ELF-1 (cell line): Measurements from ENCODE around the gene TGFBI.

ENCODE experiments used
- DNase-seq: peaks from one replicate; pipeline ENCODE4 v3.0.0-alpha.2; 2016; ENCODE audit warnings: low read depth, low spot score

Gene TGFBI

DNA sequence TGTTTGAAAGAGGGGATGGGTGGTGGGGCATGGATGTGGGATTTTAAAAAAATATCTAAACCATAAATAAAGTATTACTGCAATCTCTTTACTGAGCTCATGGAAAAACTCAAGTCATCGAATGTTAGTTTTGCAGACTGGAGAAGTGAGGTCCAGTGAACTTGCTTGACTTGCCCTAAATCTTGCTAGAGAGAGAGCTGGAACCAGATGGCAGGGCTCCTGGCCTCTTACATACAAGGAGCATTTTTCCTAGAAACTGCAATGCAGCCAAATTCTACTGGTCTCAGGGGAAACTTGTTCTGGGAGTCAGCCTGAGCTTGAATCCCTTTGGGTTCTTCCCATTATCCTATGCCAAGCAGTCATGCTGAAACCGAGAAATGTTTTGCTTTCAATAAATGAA, 2.9 kb upstream of the TGFBI start:
- DNase-seq = no peak

DNA sequence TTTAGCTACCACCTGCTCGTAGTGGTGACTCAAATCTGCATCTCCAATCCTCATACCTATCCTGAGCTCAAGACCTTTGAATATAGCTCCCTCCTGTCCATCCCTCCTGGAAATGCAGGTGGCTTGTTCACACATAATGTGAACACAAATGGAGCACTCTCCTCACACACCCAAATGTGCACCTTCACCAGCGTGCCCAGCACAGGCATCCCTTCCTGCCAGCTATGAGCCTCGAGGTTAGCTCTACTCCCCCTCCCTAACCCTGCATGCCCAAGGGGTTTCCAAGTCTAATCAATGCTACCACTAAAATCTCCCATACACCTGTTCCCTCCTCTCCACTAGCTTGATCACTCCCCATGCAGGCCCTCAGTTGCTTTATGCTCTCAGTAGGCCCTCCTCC, 2.2 kb upstream of the TGFBI start:
- DNase-seq = no peak

DNA sequence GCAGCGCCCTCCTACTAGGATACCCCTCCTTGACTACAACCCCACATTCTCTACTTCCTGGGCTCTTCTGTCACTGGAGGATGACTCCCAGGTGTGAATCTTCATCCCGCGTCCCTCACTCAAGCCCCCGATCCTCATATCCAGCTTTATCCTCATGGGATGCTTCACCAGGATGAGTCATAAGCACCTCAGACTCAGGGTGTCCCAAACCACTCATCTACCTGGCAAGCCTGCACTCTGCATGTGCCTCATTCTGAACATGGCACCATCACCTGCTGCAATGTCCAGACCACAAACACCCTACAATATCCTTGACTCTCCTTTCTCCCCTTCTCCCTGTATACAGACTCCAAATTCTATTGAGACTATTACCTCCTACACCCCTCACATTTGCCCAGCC, 1.5 kb upstream of the TGFBI start:
- no peak for DNase-seq

DNA sequence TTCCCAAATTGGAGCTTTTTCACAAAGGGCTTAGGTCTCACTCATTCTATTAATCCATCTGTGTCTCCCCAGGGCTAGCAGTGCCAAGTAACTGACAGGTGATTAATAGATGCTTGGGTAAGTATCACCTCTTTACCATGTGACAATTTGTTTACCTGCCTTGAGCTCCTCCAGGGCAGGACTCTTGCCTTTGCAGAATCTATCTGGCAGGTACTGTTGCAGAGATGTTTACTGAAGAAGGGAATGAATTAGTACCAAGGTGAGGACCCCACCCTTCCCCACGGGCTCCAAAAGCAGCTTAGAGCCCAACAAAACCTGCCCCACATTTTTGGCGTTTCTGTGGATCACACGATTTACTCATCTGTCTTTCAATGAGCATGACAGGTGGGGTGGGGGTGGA, 698 bp upstream of the TGFBI start:
- DNase-seq = no peak

DNA sequence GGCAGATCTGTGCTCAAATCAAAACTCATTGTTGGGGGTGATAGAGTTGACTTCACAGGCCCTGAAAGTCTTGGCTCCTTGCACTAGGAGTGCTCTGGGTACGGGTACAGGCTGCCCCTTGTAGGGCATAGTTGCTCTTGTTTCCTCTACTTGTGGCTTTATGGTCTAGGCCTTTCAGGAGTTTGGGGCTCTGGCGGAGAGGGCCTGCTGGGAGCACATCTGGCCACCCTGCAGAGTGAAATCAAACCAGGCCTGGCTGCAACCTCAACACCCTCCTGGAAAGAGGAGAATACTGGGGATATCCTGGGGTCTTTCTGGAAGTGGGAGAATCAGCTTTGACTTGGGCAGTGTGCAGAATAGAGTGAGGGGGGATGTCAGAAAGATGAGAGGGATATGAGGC, 1.5 kb downstream of the TGFBI start:
- no peak for DNase-seq

DNA sequence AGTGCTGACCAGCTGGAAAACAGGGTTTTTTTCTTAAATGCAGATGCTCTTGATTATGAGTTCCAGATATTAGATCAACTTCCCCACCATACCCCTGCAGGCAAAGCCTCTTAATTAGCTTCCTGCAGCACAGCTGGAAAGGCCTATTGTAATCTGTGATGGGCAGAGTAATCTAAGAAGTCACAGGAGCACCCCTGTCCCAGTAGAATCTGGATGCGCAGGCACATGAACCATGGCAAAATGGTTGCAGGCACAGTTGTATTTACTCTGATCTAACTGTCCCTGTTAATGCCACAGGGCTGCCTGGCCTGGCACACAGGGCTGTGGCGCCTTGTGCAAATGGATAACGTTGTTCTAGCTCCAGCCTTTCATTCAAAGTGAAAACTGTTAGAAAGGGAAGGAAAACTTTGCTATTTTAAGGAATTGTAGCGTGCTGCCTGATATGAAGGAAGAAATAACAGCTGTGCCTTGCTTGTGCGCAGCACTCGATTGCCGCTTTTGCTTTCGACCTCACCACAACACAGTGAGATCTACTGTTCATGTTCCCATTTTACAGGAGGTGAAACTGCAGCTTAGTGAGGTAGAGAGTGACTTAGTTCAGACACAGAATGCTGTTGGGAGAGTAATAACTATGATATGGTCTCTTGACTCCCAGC, 2.3 kb downstream of the TGFBI start:
- DNase-seq = no peak

DNA sequence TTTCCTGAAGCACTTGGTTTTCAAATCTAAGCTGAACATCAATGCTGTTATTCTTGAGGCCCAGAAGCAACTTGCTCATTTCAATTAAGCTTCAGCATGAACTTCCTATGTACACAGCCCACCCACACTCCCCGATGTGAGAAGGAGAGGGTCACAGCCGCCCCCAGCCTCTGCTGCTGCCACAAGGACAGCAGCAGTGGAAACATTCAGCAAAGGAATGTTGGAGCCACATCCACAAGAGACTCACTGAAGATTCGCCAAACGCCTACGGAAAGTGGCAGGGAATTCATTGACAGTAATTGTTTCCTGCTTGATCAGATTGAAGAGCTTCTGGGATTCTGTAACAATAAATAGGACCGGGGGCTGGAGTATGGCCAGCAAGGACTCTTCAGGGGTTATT, 2.9 kb downstream of the TGFBI start:
- no peak for DNase-seq

DNA sequence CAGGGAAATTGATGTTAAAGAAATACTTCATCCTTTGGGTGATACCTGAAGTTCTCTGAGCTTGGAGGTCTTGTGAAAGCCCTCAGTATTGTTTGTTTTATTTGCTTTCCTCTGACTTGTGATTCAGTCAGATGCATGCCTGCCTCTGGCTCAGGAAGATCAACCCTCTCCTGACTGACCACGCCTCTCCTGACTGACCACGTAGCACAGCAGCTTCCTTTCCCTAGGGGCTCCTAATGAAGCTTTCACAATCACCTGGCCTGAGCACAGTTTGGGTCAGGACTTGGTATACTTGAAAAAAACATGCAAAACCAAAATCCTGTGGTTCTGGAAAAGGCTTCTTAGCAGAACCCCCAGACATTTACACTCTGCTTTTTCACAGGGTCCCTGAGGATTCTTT, 3.8 kb downstream of the TGFBI start:
- no peak for DNase-seq

DNA sequence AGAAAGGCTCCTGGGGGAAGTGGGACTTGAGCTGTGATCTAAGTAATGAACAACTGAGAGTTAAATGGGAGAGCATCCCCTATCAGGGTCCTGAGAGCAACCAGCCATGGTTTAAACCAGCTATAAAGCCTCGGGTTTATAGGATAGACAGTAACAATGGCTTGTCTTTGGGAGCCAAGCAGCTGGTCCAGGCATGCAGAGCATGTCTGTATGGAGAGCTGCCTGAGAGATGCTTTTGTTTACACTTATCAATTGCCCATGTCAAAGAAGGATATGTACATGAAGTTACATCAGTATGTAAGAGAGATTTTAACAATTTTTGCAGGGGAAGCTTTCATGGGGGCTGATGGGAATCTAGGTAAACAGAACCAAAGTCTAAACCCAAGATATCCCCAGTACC, 4.4 kb downstream of the TGFBI start:
- DNase-seq = no peak

DNA sequence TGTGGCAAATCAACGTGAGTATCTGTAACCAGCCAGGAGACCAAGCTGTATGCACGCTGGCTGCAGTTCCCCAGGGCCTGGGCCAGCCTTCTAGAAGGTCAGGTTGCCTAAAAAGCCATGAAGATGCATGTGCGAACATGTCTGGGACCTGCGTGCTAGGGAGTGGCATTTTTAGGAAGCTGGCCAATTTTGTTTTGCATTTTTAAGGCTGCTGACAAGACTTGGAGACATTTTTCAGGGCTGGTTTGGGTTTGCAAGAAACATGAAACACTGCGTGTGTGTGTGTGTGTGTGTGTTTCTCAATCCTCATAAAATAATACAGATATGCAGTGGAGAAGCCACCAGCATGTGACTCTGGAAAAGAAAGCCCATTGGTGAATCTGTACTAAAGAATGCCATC, 5.1 kb downstream of the TGFBI start:
- no peak for DNase-seq

DNA sequence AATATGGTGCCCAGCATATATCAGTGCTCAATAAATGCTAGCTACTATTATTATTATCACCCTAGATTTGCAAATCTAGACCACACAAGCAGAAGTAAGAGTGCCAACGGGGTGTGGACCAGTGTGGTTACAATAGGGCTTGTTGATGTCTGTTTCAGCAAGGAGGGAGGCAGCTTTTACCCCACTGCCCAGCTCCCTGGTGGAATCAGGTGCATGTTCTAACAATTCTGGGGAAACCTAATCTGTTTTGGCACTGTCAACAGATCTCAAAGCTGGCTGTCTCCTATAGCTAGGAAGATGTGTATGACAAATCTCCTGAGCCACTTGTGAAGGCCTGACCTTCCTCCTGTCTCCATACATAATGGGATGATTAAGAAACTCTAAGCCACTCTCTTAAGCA, 5.7 kb downstream of the TGFBI start:
- no peak for DNase-seq

DNA sequence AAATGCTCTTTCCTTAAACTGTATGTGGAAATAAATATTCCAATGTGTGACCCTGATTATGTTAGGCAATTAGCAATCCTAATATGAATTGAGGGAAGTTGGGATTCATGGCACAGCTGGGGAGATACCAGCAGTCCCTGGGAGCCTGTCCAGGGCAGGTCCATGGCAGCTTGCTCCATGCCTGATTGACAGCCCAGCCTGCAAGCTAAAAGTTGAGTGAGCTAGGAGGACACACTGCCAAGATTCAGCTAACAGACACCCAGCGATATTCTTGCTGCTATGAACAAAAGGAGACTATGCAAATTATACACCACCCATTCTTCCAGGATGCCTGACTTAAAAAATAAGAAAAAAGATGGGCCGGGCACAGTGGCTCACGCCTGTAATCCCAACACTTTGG, 6.2 kb downstream of the TGFBI start:
- no peak for DNase-seq

DNA sequence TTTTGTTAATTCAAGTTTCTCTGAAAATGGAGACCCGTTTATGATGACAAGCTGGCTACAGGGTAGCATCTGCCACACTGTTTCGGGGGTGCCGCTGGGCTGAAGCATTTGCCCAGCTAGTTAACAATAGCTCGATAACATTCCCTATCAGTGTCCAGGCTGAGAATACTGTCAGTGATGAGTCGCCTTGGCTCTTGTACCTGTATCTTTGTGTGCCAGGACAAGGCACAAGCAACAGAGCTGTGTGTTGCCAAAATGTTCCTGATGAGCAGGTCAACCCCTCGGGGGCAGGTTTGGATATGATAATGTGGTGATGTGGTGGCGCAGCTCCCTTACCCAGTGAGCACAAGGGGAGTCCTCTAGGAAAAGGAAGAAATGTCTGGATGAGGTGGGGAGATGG, 7.0 kb downstream of the TGFBI start:
- no peak for DNase-seq

DNA sequence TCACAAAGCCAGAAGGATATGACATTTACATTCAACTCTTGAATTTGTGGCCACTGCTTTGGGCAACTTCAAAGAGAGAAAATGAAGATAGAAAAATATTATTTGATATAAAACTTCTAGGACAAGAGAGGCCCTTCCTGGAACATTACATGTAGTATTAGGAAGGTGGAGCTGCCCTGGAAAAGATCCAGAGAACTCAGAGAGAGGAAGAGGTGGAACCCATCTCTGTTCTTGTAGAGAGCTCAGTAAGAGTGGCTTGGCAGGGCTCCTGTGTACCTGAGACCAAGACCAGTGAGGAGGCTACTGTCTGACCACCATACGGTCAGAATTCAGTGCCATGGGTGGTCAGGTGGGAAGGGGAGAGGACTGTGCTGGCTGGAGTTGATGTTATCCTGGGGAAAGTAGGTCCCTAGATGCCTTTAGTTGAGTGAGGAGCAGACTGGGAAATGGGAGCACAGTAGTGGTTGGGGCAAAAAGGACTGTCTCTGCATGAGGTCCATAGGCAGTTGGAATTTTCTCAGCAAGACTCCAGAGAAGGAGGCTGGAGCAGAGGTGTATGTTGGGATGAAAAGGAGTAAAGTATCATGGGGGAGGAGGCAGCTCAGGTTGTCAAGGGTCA, 7.6 kb downstream of the TGFBI start:
- DNase-seq = no peak

DNA sequence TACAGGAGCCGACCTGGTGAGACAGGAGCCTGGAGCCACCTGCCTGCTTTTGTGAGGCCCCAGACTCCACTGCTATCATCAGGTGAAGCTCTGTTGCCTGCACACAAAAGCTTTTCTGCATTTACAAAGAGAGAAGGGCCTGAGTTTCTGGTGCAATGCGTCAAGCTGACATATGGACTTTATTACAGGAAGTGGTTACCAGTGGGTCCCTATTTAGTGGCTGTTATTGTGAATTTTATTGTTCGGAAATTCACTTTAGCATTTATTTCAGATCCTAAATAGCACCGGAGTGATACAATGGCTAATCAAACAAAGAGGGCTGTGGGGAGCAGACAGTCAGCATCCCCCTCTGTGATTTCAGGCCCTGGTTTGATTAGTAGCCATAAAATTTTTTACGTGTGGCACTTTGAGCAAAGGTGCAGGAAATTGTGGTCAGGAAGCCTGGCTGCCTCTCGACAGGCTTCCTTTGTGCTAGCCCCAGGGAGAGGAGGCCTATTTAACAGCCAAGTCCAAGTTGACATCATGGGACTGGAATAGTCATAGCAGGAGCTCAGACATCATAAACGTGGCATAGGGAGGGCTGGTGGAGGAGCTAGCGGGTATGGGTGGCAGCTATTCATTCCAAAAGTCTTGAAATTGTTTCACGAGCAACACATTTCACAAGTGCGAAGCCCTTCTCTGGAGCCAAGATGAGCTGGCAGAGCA, 8.4 kb downstream of the TGFBI start:
- DNase-seq = no peak

DNA sequence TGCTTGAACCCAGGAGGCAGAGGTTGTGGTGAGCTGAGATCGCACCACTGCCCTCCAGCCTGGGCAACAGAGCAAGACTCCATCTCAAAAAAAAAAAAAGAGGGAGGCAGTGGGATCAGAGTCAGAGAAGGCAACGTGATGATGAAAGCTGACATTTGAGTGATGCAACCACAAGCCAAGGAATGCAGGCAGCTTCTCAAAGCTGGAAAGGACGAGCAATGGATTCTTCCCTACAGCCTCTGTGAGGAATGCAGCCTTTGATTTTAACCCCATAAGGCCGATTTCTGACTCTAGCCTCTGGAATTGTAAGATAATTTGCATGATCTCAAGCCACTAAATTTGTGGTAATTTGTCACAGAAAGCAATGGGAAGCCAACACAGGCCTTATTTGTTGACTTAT, 9.8 kb downstream of the TGFBI start:
- DNase-seq = no peak

DNA sequence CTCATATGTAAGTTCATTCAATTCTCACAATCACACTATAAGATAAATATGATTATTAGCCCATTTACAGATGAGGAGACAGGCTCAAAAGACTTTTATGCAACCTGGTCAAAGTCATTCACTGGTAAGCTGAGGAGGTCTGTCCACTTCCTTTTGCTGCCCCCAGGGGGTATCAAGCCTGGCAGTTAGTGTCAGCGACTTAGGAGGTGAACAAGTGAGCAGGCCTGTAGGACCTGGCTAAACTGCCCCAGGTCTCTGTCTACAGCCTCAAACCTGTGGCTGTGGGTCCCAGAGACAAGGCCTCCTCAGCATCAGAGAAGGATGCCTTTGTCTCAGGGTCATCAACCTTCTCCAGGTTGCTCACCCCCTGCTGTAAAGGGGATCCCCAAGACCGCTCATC, 10.4 kb downstream of the TGFBI start:
- DNase-seq = no peak

DNA sequence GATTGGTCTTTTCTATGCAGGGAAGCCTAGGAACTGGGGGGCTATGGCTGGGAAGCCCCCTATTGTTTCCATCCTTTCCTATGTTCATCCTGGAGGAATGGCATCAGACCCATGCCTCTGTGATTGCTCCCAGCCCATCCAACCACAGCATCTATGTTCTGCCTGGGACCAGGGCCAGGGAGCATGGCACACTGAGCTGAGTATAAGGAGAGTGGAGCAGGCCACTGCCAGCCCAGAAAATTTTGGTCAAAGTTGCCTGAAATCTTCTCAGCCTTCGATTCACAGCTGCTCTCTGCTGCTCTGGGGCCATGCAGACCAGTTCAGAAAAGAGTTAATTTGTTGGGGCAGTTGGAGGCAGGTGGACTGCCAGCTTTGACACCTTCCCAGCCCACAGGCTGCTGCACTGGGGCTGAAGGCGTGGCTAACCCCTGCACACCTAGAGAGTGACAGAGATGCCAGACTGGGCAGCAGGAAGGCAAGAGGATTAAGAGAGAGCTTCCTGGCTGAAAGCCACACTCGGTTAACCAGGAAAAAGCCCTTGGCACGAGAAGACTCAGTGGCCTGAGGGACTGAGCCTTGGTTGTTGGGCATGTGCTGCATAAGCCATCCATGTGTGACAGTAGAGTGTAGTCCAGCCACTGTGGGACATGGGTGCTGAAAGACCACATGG, 12.1 kb downstream of the TGFBI start:
- no peak for DNase-seq

DNA sequence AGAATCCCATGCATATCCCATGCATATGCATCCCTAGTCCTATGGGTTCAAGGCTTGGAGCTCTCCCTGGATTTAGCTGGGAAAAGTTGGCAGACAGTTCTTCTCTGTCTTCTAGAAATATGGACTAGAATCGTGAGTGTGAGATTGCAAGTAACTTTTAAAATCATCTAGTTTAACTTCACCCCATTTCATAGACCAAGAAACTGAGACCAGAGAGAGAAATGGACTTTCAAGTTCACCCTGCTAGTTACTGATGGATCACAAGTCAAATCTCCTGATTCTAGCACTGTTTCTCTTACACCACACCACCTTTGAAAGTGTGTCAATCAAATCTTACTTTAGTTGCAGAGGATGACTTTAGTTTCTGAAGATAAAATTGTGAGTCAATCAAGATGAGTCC, 13.4 kb downstream of the TGFBI start:
- DNase-seq = no peak

DNA sequence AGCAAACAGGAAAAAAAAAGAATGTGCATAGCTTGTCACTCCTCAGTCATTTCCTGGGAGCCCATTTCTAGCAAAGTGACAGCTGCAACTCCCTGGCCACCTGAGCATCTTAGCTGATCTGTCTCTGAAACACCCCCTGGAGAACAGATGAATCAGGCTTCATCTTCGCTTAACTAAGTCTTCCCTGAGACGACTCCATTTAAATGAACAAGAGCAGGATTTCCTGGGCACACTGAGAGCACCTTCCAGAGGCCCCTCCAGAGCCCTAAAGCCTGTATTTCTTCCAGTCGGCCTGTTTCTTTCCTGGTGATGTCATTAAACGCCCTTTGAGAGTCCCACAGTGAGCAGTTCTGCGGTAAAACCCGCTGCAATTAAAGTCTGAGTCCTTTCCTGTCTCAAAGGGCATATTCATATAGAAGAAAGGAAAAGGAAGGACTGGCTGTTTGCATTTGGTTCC, 13.9 kb downstream of the TGFBI start:
- no peak for DNase-seq

DNA sequence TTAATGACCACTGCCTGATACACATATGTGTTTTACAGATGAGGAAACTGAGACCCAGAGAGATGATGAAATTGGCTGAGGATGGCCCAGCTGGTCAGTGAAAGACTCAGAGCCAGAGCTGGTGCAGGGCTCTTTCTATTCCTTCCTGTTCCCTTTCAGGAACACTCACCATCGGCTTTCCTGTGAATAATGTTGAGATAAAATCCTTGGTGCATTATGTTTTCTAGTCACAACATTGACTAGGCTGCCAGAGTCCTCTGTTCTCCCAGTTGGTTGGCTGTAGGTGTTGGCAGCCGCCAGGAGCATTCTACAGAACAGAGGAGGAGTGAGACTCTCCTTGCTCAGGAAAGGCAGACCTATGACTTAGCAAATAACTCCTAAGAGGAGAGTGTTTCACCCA, 14.8 kb downstream of the TGFBI start:
- DNase-seq = no peak

DNA sequence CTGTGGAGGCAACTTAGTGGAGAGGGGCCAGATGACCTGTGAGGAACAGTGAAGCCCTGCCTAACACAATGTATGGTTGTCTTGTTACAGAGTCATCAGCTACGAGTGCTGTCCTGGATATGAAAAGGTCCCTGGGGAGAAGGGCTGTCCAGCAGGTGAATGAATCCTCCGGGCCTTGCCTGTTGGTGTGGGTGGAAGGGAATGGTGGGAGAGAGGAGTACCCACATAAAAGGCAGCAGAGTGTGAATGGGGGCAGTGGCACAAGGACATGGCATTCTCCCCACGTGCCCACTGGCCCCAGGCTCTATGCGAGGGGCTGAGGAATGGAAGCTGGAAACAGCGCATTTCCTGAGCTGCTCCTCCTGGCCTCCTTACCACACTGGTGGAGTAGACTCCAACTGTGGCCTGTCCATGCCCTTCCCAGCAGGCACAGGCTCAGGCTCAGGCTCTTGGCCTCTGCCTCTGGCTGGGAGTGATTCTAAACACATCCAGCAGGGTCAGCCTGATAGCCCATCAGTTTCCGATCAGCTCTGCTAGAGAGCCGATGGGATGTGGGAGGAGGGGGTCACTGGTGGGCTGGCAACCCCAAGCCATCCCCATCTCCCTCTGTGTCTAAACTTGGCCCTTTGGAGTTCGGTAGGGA, 15.3 kb downstream of the TGFBI start:
- no peak for DNase-seq
